Measurements from ENCODE around the gene RFTN1. TPM values are rescaled to one million over a fixed set of nuclear protein-coding genes. Genes with fewer than 3 reads are reported as not detected.

RFTN1 gene
- total and polyA plus RNA-seq, 2 donors (not counting 1 experiment from before 2014, with no cell fraction given): 35.1 to 35.5 TPM

DNA sequence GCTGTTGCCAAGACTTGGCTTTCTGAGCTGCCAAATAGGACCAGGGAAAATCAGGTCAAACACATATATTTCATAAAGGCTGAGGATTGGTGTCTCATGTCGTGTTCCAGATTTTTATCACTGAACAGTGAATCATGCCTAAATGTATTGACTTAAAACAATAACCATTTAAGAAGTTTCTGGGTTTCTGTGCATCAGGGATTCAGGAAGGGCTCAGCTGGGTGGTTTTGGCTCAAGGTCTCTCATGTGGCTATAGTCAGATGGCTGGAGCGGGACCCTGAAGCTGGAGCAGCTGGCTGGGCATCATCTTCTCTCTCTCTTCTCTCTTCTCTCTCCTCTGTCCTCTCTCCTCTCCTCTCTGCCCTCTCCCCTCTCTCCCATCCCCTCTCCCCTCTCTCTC, 10.7 kb upstream of the RFTN1 start:
- Histone ChIP-seq H3K4me3 (replicated peaks in 1 of 4; ENCODE audit: control extremely low read depth in 1 of 4, insufficient read depth in 1 of 4, low read depth in 3 of 4, low read length in 4 of 4) (no peak overlapping the region), H3K9me3 (ENCODE audit: control insufficient read depth, insufficient read depth, low read depth, low read length) (no peaks in the 10 kb centered on the region), H3K4me1 (ENCODE audit: control insufficient read depth, extremely low read depth, insufficient read depth, low read length) (no peaks in the 10 kb centered on the region), H3K27me3 (ENCODE audit: control insufficient read depth, insufficient read depth, low read length) (peaks cover 5% of the 10 kb centered on the region), H4K20me1 (ENCODE audit: control insufficient read depth, extremely low read depth, insufficient read depth, low read length) (no peaks in the 10 kb centered on the region), H3K27ac (ENCODE audit: insufficient read depth, low read length) (no peak overlapping the region), H2AFZ (ENCODE audit: low read length) (no peak overlapping the region), H3K4me2 (ENCODE audit: extremely low read depth, insufficient read depth, low read length) (no peak overlapping the region), H3K36me3 (ENCODE audit: control insufficient read depth, insufficient read depth, low read length) (no peaks in the 10 kb centered on the region), H3K79me2 (ENCODE audit: control insufficient read depth, insufficient read depth, low read length) (no peaks in the 10 kb centered on the region), H3K9ac (ENCODE audit: insufficient read depth, low read length) (no peak overlapping the region)
- peak in 1 of 2 donors; percentile 17 for DNase-seq (ENCODE audit: low read depth in 2 of 2)
- TF ChIP-seq, protein P1, sequence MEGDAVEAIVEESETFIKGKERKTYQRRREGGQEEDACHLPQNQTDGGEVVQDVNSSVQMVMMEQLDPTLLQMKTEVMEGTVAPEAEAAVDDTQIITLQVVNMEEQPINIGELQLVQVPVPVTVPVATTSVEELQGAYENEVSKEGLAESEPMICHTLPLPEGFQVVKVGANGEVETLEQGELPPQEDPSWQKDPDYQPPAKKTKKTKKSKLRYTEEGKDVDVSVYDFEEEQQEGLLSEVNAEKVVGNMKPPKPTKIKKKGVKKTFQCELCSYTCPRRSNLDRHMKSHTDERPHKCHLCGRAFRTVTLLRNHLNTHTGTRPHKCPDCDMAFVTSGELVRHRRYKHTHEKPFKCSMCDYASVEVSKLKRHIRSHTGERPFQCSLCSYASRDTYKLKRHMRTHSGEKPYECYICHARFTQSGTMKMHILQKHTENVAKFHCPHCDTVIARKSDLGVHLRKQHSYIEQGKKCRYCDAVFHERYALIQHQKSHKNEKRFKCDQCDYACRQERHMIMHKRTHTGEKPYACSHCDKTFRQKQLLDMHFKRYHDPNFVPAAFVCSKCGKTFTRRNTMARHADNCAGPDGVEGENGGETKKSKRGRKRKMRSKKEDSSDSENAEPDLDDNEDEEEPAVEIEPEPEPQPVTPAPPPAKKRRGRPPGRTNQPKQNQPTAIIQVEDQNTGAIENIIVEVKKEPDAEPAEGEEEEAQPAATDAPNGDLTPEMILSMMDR (conservative IDR thresholded peaks at IDR 0.05 in 1 of 2, IDR thresholded peaks at IDR 0.05 in 1 of 2; ENCODE audit: low read depth in 1 of 2, low read length in 2 of 2): no peak
- TF ChIP-seq EZH2 (IDR thresholded peaks at IDR 0.05; ENCODE audit: low read length, missing control alignments): no peak

DNA sequence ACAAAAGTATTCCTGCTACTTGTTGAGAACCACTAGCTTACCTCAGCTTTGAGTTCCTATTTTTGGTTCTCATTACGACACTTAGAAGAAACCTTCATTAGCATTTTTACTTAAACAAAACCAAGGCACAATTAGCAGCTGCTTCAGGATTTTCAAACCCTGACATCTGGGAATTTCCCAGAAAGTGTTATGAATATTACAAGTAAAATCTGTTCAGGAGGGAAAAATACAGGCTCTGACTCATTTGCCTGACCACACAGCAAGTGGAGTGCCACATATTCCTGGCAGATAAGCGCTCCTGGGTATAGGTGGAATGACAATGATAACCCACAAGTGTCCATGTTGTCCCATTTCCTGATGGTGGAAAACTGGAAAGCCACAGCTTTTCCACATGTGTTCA, 10.3 kb upstream of the RFTN1 start:
- Histone ChIP-seq H3K79me2 (ENCODE audit: control insufficient read depth, insufficient read depth, low read length) (no peaks in the 10 kb centered on the region), H3K9ac (ENCODE audit: insufficient read depth, low read length) (no peak overlapping the region), H3K4me2 (ENCODE audit: extremely low read depth, insufficient read depth, low read length) (no peak overlapping the region), H3K4me1 (ENCODE audit: control insufficient read depth, extremely low read depth, insufficient read depth, low read length) (no peaks in the 10 kb centered on the region), H3K4me3 (replicated peaks in 1 of 4; ENCODE audit: control extremely low read depth in 1 of 4, insufficient read depth in 1 of 4, low read depth in 3 of 4, low read length in 4 of 4) (no peak overlapping the region), H3K27me3 (ENCODE audit: control insufficient read depth, insufficient read depth, low read length) (peaks cover 5% of the 10 kb centered on the region), H2AFZ (ENCODE audit: low read length) (no peak overlapping the region), H4K20me1 (ENCODE audit: control insufficient read depth, extremely low read depth, insufficient read depth, low read length) (no peaks in the 10 kb centered on the region), H3K9me3 (ENCODE audit: control insufficient read depth, insufficient read depth, low read depth, low read length) (no peaks in the 10 kb centered on the region), H3K27ac (ENCODE audit: insufficient read depth, low read length) (no peak overlapping the region), H3K36me3 (ENCODE audit: control insufficient read depth, insufficient read depth, low read length) (no peaks in the 10 kb centered on the region)
- TF ChIP-seq, protein P1 (conservative IDR thresholded peaks at IDR 0.05 in 1 of 2, IDR thresholded peaks at IDR 0.05 in 1 of 2; ENCODE audit: low read depth in 1 of 2, low read length in 2 of 2): no peak
- no peak for TF ChIP-seq EZH2 (IDR thresholded peaks at IDR 0.05; ENCODE audit: low read length, missing control alignments)
- DNase-seq (ENCODE audit: low read depth in 2 of 2): peak in 1 of 2 donors; percentile 65

DNA sequence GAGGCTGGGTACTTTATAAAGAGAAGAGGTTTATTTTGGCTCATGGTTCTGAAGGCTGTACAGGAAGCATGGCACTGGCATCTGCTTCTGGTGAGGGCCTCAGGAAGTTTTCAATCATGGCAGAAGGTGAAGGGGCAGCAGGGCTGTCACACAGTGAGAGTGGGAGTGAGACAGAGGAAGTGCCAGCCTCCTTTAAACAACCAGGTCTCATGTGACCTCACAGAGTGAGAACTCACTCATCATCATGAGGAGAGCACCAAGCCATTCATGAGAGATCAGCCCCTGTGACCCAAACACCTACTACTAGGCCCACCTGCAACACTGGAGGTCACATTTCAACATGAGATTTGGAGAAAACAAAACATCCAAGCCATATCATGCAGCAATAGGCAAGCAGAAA, 9.3 kb upstream of the RFTN1 start:
- H3K4me1 ChIP-seq (ENCODE audit: control insufficient read depth, extremely low read depth, insufficient read depth, low read length): no peaks in the 10 kb centered on the region
- no peak for DNase-seq (ENCODE audit: low read depth in 2 of 2)
- no peaks in the 10 kb centered on the region for H3K36me3 ChIP-seq (ENCODE audit: control insufficient read depth, insufficient read depth, low read length)
- no peaks in the 10 kb centered on the region for H4K20me1 ChIP-seq (ENCODE audit: control insufficient read depth, extremely low read depth, insufficient read depth, low read length)
- no peaks in the 10 kb centered on the region for H3K9me3 ChIP-seq (ENCODE audit: control insufficient read depth, insufficient read depth, low read depth, low read length)
- H3K27me3 ChIP-seq (ENCODE audit: control insufficient read depth, insufficient read depth, low read length): peaks cover 5% of the 10 kb centered on the region
- no peak overlapping the region for H3K4me2 ChIP-seq (ENCODE audit: extremely low read depth, insufficient read depth, low read length)
- H3K4me3 ChIP-seq (replicated peaks in 1 of 4; ENCODE audit: control extremely low read depth in 1 of 4, insufficient read depth in 1 of 4, low read depth in 3 of 4, low read length in 4 of 4): no peak overlapping the region
- no peak overlapping the region for H3K27ac ChIP-seq (ENCODE audit: insufficient read depth, low read length)
- TF ChIP-seq EZH2 (IDR thresholded peaks at IDR 0.05; ENCODE audit: low read length, missing control alignments): no peak
- TF ChIP-seq, protein P1 (conservative IDR thresholded peaks at IDR 0.05 in 1 of 2, IDR thresholded peaks at IDR 0.05 in 1 of 2; ENCODE audit: low read depth in 1 of 2, low read length in 2 of 2): no peak
- no peaks in the 10 kb centered on the region for H3K79me2 ChIP-seq (ENCODE audit: control insufficient read depth, insufficient read depth, low read length)
- no peak overlapping the region for H3K9ac ChIP-seq (ENCODE audit: insufficient read depth, low read length)
- H2AFZ ChIP-seq (ENCODE audit: low read length): no peak overlapping the region
